ENCODE measurements around the gene QRICH2. TPM values are rescaled to one million over a fixed set of nuclear protein-coding genes. Genes with fewer than 3 reads are reported as not detected.
"Not testable (repeated sequence)": the region's sequence is repeated elsewhere in the genome, so short reads cannot be mapped to it uniquely, and the experiment has no call there.

QRICH2 gene
- total RNA-seq, 1 experiment from 2014 or later, result 2.8 TPM

GRCh38 chr17:76331083-76331482 lies 23.0 kb upstream of the QRICH2 start:
- DNase-seq (ENCODE audit: low spot score), result no peak

GRCh38 chr17:76329664-76330063 lies 21.6 kb upstream of the QRICH2 start:
- no peak for DNase-seq (ENCODE audit: low spot score)

DNA sequence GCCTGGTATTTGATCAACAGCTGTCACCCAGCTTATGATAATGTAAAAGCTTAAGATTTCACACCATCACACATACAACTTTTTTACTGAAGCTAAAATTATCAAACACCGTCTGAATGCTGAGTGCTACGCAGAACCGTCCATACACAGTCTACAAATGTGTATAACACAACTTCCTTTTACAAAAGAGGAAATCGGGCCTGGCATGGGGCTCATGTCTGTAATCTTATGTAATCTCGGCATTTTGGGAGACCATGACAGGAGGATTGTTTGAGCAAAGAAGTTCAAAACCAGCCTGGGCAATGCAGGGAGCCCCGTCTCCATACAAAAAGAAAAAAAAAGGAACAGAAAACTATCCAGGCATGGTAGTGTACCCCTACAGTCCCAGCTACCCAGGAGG lies 19.6 kb upstream of the QRICH2 start:
- no peak for DNase-seq (ENCODE audit: low spot score)

DNA sequence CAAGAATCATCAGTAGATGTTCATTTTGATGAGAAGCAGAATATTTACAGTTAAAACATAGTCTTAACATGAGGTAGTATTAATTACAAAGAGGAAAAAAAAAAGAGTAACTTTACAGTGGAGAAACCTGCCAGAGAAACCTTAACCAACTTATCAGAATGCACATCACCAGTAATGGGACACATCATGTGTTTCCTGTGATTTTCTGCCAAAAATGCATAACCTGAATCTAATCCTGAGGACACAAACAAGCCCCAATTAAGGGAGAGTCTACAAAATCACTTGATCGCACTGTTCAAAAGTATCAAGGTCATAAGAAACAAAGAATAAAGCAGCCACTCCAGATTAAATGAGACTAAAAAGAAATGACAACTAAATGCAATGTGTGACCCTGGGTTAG lies 18.2 kb upstream of the QRICH2 start:
- DNase-seq (ENCODE audit: low spot score), result no peak

DNA sequence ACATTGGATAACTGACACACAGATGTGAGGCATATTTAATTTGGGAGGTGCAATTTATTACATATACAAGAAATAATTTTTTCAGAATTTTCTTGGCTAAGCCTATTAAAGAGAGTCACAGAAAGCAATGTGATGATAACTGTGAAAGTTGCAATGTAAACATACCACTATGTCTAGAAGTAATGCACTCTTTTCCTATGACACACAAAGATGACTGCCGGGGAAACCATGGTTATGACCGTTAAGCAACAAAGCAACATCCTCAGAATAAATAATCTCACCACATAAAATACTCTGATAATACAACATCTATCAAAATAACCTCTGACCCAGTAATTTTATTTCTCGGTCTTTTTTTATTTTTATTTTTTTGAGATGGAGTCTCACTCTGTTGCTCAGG lies 10.5 kb upstream of the QRICH2 start:
- DNase-seq (ENCODE audit: low spot score), result no peak

- DNase-seq (ENCODE audit: low spot score), result no peak
Observed at GRCh38 chr17:76317535-76317934, 9.5 kb upstream of the QRICH2 start.

DNA sequence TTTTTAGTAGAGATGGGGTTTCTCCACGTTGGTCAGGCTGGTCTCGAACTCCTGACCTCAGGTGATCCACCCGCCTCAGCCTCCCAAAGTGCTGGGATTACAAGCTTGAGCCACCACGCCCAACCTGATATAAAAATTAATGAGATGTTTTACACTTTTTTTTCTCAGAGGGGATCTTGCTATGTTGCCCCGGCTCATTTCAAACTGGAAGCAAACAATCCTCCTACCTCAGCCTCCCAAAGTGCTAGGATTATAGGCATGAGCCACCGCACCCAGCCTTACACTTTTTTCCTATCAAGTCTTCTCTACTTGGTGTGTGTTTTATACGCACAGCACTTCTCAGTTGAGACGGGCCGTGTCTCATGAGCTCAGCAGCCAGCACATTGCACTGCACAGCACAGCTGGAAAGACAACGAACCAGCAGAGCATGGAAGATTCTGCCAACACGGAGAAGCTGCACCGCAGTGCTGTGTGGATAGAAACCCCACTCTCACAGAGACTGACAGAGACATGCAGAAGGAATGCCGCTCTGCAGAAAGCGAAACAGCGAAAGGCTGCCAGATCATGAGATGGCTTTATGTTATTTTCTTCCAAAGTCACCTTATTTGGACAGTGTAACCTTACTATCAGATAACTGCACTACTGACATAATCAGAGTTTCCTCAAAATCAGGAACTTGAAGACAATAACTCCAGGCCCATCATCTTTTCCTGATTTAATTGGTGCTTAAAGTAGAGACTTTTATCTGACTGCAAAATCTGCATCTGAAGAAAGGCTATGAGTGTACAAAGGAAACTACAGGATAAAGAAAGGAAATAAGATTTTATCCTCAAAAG lies 6.5 kb upstream of the QRICH2 start:
- no peak for DNase-seq (ENCODE audit: low spot score)

DNA sequence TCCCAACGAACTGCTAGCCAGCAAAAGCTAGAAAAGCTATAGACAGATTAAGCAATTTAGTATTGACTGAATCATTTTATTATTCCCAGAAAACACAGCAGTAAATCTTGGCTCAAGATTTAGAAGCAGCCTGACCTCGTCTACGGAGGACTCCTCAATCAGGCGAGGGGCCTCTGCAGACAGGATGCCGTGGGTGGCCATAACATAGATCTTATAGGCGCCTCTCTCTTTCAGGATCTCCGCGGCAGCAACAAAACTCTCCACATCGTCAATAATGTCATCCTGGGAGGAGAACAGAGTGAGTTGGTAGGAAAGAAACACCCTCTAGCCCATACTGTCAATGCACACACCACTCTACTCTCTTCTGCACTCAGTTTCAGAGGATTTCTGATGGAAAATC lies 4.7 kb upstream of the QRICH2 start:
- no peak for DNase-seq (ENCODE audit: low spot score)

- DNase-seq (ENCODE audit: low spot score), result no peak
Observed at GRCh38 chr17:76309461-76309860, 1.4 kb upstream of the QRICH2 start.

- DNase-seq (ENCODE audit: low spot score), result no peak
Observed at GRCh38 chr17:76307299-76307965, 644 bp downstream of the QRICH2 start.

DNA sequence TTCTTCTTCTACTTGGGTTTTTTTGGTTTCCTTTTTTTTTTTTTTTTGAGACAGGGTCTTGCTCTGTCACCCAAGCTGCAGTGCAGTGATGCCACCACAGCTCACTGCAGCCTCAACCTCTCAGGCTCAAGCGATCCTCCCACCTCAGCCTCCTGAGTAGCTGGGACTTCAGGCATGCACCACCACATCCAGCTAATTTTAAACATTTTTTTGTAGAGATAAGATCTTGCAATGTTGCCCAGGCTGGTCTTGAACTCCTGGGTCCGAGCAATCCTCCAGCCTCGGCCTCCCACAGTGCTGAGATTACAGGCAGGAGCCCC lies 3.0 kb downstream of the QRICH2 start:
- not testable (repeated sequence) for DNase-seq (ENCODE audit: low spot score)

DNA sequence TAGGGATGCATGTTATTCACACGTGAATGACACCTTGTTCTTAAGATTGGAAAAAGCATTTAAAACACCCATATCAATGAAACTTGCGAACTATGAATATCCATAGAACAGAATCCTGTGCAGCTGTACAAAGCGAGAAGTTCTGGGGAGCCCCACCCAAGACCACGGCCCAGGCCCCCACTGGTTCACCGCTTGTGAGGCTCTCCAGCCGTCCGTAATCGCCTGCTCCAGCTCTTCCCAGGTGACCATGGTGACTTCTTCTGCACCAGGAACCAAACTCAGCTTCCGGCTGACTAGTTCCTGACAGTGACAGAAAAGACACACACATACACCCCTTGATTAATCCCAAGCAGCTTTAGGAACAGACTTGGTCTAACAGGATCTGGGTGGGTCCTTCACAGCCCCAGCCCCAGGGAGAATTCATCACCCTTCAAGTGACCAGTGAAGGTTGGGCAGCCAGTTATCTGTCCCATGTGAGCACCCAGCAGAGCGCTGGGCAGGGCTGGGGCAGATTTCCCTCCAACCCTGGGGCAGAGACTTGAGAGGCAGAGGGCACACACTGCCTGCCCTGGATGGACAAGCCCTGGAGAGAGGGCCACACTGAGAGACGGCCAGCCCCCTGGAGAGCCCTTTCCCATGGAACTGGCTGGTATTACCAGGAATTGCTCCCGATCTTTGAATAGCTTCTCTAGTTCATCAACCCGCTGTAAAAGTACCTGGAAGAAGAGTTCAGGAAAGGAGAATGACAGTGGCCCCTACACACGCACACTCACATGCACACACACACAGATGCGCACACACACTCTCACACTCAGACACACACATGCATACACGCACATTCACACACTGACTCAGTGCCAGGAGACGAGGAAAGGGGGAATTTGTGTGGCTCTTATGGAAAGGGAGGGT lies 3.6 kb downstream of the QRICH2 start:
- no peak for DNase-seq (ENCODE audit: low spot score)

GRCh38 chr17:76297436-76297835 lies 10.6 kb downstream of the QRICH2 start:
- no peak for DNase-seq (ENCODE audit: low spot score)

- DNase-seq (ENCODE audit: low spot score), result no peak
Observed at GRCh38 chr17:76296889-76297288, 11.2 kb downstream of the QRICH2 start.

DNA sequence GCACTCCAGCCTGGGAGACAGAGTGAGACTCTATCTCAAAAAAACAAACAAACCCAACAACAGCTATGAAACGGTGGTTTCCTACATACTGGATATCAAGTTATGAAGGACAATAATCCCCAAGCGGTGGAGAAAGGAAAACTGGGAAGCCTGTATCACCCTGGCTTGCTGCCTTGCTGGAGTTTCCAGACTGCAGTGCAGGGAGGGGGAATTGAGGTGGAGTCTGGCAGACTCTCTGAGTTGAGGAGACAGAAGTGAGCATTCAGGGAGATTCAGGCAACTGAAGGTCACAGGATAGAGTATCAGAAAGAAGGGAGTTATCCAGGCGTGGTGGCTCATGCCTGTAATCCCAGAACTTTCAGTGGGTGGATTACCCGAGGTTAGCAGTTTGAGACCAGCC lies 11.9 kb downstream of the QRICH2 start:
- DNase-seq (ENCODE audit: low spot score), result no peak

GRCh38 chr17:76293106-76293505 lies 15.0 kb downstream of the QRICH2 start:
- DNase-seq (ENCODE audit: low spot score), result no peak

- DNase-seq (ENCODE audit: low spot score), result no peak
Observed at GRCh38 chr17:76292567-76292966, 15.5 kb downstream of the QRICH2 start.

DNA sequence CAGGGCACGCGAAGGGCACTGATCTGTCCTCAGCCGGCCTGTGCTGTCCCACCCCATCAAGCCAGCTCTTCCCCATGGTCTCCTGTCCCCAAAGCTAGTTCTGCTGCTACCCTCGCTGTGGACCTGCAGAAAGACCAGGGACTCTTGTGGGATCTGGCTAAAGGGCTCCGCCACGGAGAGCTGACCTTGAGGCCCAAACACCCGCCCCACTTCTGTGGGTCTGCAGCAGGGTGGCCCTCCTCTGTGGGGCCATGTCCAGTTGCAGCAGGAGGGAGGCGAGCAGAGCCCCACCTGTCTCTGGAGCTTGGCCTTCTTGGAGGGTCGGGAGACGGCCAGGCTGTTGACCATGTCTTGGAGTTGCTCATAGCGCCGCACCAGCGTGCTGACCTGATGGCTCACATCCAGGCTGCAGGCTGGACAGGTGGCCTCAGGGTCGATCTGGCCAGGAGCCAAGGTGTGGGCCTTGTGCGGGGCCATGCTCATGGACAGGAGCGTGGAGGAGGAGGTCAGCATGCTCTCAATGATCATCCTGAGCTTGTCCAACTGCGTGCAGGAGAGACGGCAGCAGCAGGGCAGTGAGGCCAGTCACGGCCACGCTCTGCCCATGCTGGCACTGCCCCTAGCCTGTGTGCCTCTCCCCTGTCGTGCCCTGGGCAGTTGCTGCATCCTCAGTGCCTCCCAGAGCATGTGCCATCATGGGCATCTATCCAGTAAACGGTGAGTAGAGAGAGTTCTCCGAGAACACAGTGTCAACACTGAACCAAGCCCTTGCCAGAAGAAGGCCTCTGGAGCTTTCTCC lies 26.3 kb downstream of the QRICH2 start:
- DNase-seq (ENCODE audit: low spot score), result no peak

GRCh38 chr17:76280650-76281049 lies 27.4 kb downstream of the QRICH2 start:
- DNase-seq (ENCODE audit: low spot score), result no peak

- DNase-seq (ENCODE audit: low spot score), result no peak
Observed at GRCh38 chr17:76279742-76280287, 28.3 kb downstream of the QRICH2 start.
